Ovary (tissue), 9 donors: ENCODE measurements around the gene GGT6. TPM values are rescaled to one million over a fixed set of nuclear protein-coding genes. Genes with fewer than 3 reads are reported as not detected.

Experiments
- DNase-seq, 5 donors: peaks; one replicate each; pipeline ENCODE4 v3.0.0-alpha.2; 2019 to 2020
- H3K27ac ChIP-seq, 2 donors: fragments of 200-600 bp; one replicate each; pipeline versions ENCODE4 v1.5.1 to v1.8.0; 2019 to 2022
- H3K27me3 ChIP-seq: fragments of 200-600 bp; one replicate; pipeline ENCODE4 v1.8.0; 2022
- H3K36me3 ChIP-seq: fragments of 200-600 bp; sonication (generic); one replicate; pipeline ENCODE4 v1.5.1; 2019
- H3K4me1 ChIP-seq: one replicate; pipeline ENCODE4 v1.8.1; 2013; ENCODE audit warnings: mild to moderate bottlenecking, moderate library complexity; ENCODE audit not compliant: insufficient read depth
- H3K4me3 ChIP-seq: fragments of 200-600 bp; sonication (generic); one replicate; pipeline ENCODE4 v1.5.1; 2017
- H3K9me3 ChIP-seq, 2 donors: fragments of 200-600 bp in 1 of 2; sonication (generic) in 1 of 2; one replicate each; pipeline versions ENCODE4 v1.5.1 to v1.8.1; 2013 to 2019; ENCODE audit warnings: mild to moderate bottlenecking in 1 of 2, moderate library complexity in 1 of 2
- CTCF ChIP-seq, 3 donors: fragments of 450-650 bp in 2 of 3; fragments of 200-600 bp in 1 of 3; IDR thresholded peaks; one replicate each; pipeline versions ENCODE4 v1.5.1 to v1.8.0; 2016 to 2022; ENCODE audit warnings: antibody characterized with exemption in 3 of 3, mild to moderate bottlenecking in 1 of 3
- EP300 ChIP-seq: sonication (generic); formaldehyde crosslinking; IDR thresholded peaks from one replicate; pipeline ENCODE4 v1.6.1; 2017; ENCODE audit warnings: antibody characterized with exemption
- POLR2A ChIP-seq: fragments of 450-650 bp; IDR thresholded peaks from one replicate; pipeline ENCODE4 v1.6.1; 2017; ENCODE audit warnings: antibody characterized with exemption, mild to moderate bottlenecking, moderate library complexity
- WGBS, 3 donors: extraction: QIAGEN DNeasy Blood & Tissue Kit in 1 of 3; methylation state at CpG; one replicate each; pipeline versions ENCODE4 v1.1.5 to v1.1.7; 2013 to 2017; 5-methylcytosine and 5-hydroxymethylcytosine counted together
- intact Hi-C, 4 donors: fragments of 100-400 bp; cut with DNase I; formaldehyde crosslinking; loops; one replicate each; pipeline versions ENCODE4 v1.11.0 to v1.15.1; 2022 to 2023
- polyA plus RNA-seq, 2 donors: library from polyadenylated mRNA; stranded (reverse); fragments of 200-250 nt in 1 of 2; fragments of 350-450 nt in 1 of 2; fragmentation: Illumina TruSeq in 1 of 2; extraction: RNeasy Lipid Tissue Mini Kit (QIAGEN cat#74804) in 1 of 2; gene quantifications; one replicate each; pipeline ENCODE4 v1.2.3, GENCODE V29; 2013 to 2014
- total RNA-seq, 7 donors: library from RNA; depleted of rRNA in 2 of 7; stranded (reverse); fragments of >200 nt in 2 of 7; fragmentation: NEBNext Ultra II Directional in 3 of 7; extraction: Animal tissue kit (Norgen Biotek cat#: 25700) in 3 of 7; gene quantifications; one replicate each; pipeline versions ENCODE4 v1.1.0 to v1.2.4, GENCODE V29; 2016 to 2023
- donor health status: DM: no; HTN: no; CAD: no; lungs with moderate emphysema.
- donor health status: DM: no; HTN: no; CAD: no.
- donor health status: Bipolar disorder and iron deficiency.
- donor health status: DM: yes; HTN: yes; CAD: no.
- donor health status: DM: no; HTN: no; CAD: no.
- donor health status: DM: yes; HTN: yes; CAD: no.

The GGT6 gene
- total and polyA plus RNA-seq, 9 donors: 0.08 to 31.5 (median 1.1) TPM

DNA sequence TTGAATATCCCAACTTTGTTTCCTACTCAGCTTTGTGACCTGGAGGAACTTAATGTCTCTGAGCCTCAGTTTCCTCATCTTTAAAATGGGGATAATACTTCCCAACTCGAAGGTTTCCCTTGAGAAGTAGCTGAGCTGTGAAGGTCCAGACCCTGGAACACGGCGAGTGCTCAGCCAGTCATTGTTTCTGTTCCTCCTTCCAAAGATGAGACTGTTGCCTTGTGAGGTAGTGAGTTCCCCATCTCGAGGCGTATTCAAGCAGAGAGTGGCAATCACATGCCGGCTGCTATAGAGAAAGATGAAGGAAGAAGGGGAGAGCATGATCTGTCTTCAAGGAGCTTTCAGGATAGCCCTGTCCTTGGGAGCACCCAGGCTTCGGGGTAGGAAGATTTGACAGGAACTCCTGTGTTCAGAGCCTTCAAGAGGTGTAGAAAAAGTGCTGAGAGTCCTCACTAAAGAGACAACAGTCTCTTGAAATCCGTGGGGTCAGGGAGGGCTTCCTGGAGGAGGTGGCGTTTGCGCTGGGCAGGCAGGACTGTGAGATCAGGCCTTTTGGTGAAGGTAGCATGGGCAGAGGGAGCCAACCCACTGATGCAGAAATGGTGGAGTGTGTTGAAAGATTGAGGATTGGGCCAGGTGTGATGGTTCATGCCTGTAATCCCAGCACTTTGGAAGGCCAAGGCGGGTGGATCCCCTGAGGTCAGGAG lies 34.5 kb downstream of the GGT6 start:
- Histone ChIP-seq H3K27ac (no peak overlapping the region), H3K27me3 (no peaks in the 10 kb centered on the region), H3K4me3 (no peak overlapping the region), H3K4me1 (no peaks in the 10 kb centered on the region), H3K36me3 (no peaks in the 10 kb centered on the region), H3K9me3 (no peaks in the 10 kb centered on the region)
- 83 to 92% (median 88%) methylated on average over 11 of the region's 11 CpGs for WGBS, 3 donors
- TF ChIP-seq CTCF (IDR thresholded peaks at IDR 0.05) (no peak), POLR2A (no peak), EP300 (no peak)
- intact Hi-C loops: no loop called here
- no peak for DNase-seq

DNA sequence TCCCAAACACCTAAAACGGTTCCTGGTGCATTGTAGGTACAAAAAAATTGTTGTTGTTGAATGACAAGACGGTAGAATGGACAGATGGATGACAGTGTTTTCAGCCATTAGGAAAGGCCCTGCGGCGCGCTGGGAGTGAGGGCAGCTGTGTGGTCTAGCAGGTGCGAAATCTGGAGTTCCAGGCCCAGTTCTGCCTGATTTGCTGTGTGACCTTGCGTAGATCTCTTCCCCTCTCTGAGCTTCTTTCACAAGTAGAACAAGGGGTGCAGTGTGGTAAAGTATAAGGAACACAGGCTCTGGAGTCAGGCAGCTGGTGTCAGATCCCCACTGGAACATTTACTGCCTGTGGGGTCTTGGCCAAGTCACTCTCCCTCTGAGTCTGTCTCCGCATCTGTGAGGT lies 36.4 kb downstream of the GGT6 start:
- no peak for TF ChIP-seq EP300
- TF ChIP-seq CTCF (IDR thresholded peaks at IDR 0.05): no peak
- TF ChIP-seq POLR2A: no peak
- Histone ChIP-seq H3K36me3 (no peaks in the 10 kb centered on the region), H3K27ac (no peak overlapping the region), H3K9me3 (no peaks in the 10 kb centered on the region), H3K27me3 (no peaks in the 10 kb centered on the region), H3K4me1 (no peaks in the 10 kb centered on the region), H3K4me3 (no peak overlapping the region)
- 80 to 82% (median 81%) methylated on average over 8 of the region's 8 CpGs for WGBS, 3 donors
- no peak for DNase-seq
- intact Hi-C loops: no loop called here

- intact Hi-C loops: no loop called here
- 76 to 80% (median 78%) methylated on average over 6 of the region's 6 CpGs for WGBS, 3 donors
These were observed 37.7 kb downstream of the GGT6 start for GRCh38 chr17:4522661-4523060.

GRCh38 chr17:4520894-4521600 lies 39.3 kb downstream of the GGT6 start:
- no peak overlapping the region for H3K4me3 ChIP-seq
- DNase-seq: no peak
- no peak for TF ChIP-seq CTCF (IDR thresholded peaks at IDR 0.05)
- 88 to 89% (median 89%) methylated on average over 8 of the region's 8 CpGs for WGBS, 3 donors
- H3K4me1 ChIP-seq: no peaks in the 10 kb centered on the region
- H3K27me3 ChIP-seq: no peaks in the 10 kb centered on the region
- intact Hi-C loops: no loop called here
- H3K27ac ChIP-seq: no peak overlapping the region
- H3K9me3 ChIP-seq: no peaks in the 10 kb centered on the region
- no peaks in the 10 kb centered on the region for H3K36me3 ChIP-seq

More at GRCh38 chr17:4522661-4523060, 37.7 kb downstream of the GGT6 start:
- Histone ChIP-seq H3K9me3 (no peaks in the 10 kb centered on the region), H3K27me3 (no peaks in the 10 kb centered on the region), H3K4me1 (no peaks in the 10 kb centered on the region), H3K4me3 (no peak overlapping the region), H3K36me3 (no peaks in the 10 kb centered on the region), H3K27ac (no peak overlapping the region)
- no peak for TF ChIP-seq EP300
- TF ChIP-seq POLR2A: no peak
- TF ChIP-seq CTCF (IDR thresholded peaks at IDR 0.05): no peak
- DNase-seq: peak in 1 of 5 donors; percentile 26
